CD14-positive monocyte (primary cell): ENCODE measurements around the gene HMOX1. TPM values are rescaled to one million over a fixed set of nuclear protein-coding genes. Genes with fewer than 3 reads are reported as not detected.
A peak's percentile ranks its signal among the peaks of the same experiment; 100 is the strongest.

Source experiments
- DNase-seq, 3 donors: peaks; one replicate each; pipeline ENCODE4 v3.0.0-alpha.2; 2011 to 2022
- H2AFZ ChIP-seq: 2 replicates; pipeline ENCODE4 v1.6.0; 2012; ENCODE audit warnings: mild to moderate bottlenecking, low read depth, low read length, inconsistent platforms; ENCODE audit not compliant: insufficient read depth, poor library complexity, severe bottlenecking
- H3K27ac ChIP-seq, 2 donors: 1 replicate in 1 of 2; 2 replicates in 1 of 2; pipeline ENCODE4 v1.5.1; 2012 to 2013; ENCODE audit warnings: low read length in 2 of 2, control low read depth in 1 of 2, inconsistent platforms in 1 of 2, low read depth in 1 of 2, mild to moderate bottlenecking in 1 of 2
- H3K27me3 ChIP-seq, 2 donors: one replicate each; pipeline versions ENCODE4 v1.6.0 to v1.6.1; 2011 to 2013; ENCODE audit warnings: low read length in 2 of 2; ENCODE audit not compliant: control insufficient read depth in 2 of 2, insufficient read depth in 2 of 2
- H3K36me3 ChIP-seq, 2 donors: replicated peaks in 1 of 2; 1 replicate in 1 of 2; 2 replicates in 1 of 2; pipeline versions ENCODE4 v1.5.1 to v1.6.1; 2012 to 2013; ENCODE audit warnings: low read length in 2 of 2, control low read depth in 1 of 2, inconsistent platforms in 1 of 2, mild to moderate bottlenecking in 1 of 2; ENCODE audit not compliant: insufficient read depth in 2 of 2, control insufficient read depth in 1 of 2
- H3K4me1 ChIP-seq, 2 donors: 1 replicate in 1 of 2; 2 replicates in 1 of 2; pipeline versions ENCODE4 v1.5.1 to v1.6.1; 2012 to 2013; ENCODE audit warnings: low read length in 2 of 2, control low read depth in 1 of 2, inconsistent platforms in 1 of 2, mild to moderate bottlenecking in 1 of 2, moderate library complexity in 1 of 2; ENCODE audit not compliant: insufficient read depth in 2 of 2, control insufficient read depth in 1 of 2
- H3K4me2 ChIP-seq: replicated peaks from 2 replicates; pipeline ENCODE3; 2012; ENCODE audit warnings: low read length, moderate library complexity, mild to moderate bottlenecking; ENCODE audit not compliant: poor library complexity, severe bottlenecking; ENCODE audit errors: extremely low read depth
- H3K4me3 ChIP-seq, 3 experiments: fragments of 200-600 bp in 1 of 3; sonication (generic) in 1 of 3; replicated peaks in 1 of 3; 1 replicate in 2 of 3; 2 replicates in 1 of 3; pipeline ENCODE4 v1.5.1; 2011 to 2013; ENCODE audit warnings: low read length in 3 of 3, mild to moderate bottlenecking in 3 of 3, control low read depth in 2 of 3, low read depth in 2 of 3, inconsistent platforms in 1 of 3, moderate library complexity in 1 of 3
- H3K79me2 ChIP-seq: 2 replicates; pipeline ENCODE4 v1.6.0; 2012; ENCODE audit warnings: mild to moderate bottlenecking, control low read depth, inconsistent platforms, low read length, moderate library complexity; ENCODE audit not compliant: insufficient read depth
- H3K9ac ChIP-seq: 2 replicates; pipeline ENCODE4 v1.6.0; 2017; ENCODE audit warnings: low read length, mild to moderate bottlenecking; ENCODE audit not compliant: insufficient read depth, poor library complexity, severe bottlenecking
- H3K9me3 ChIP-seq, 2 donors: replicated peaks in 1 of 2; 1 replicate in 1 of 2; 2 replicates in 1 of 2; pipeline versions ENCODE4 v1.5.1 to v1.6.1; 2012 to 2013; ENCODE audit warnings: low read length in 2 of 2, control low read depth in 1 of 2; ENCODE audit not compliant: control insufficient read depth in 1 of 2, insufficient read depth in 1 of 2
- H4K20me1 ChIP-seq: 2 replicates; pipeline ENCODE4 v1.6.0; 2012; ENCODE audit warnings: mild to moderate bottlenecking, low read length, control low read depth, moderate library complexity; ENCODE audit not compliant: insufficient read depth
- H3K27ac Mint-ChIP-seq, 7 donors: one replicate each; pipeline ENCODE4 v1.8.0; 2020; ENCODE audit warnings: mild to moderate bottlenecking in 7 of 7, mixed read lengths in 7 of 7, moderate library complexity in 6 of 7, inconsistent platforms in 2 of 7
- H3K27me3 Mint-ChIP-seq, 3 donors: one replicate each; pipeline ENCODE4 v1.8.0; 2021 to 2022; ENCODE audit warnings: low read depth in 3 of 3, mild to moderate bottlenecking in 3 of 3, mixed read lengths in 3 of 3, moderate library complexity in 3 of 3, inconsistent platforms in 1 of 3
- H3K36me3 Mint-ChIP-seq, 2 donors: one replicate each; pipeline ENCODE4 v1.8.0; 2020; ENCODE audit warnings: mixed read lengths in 2 of 2, inconsistent platforms in 1 of 2, mild to moderate bottlenecking in 1 of 2
- H3K4me1 Mint-ChIP-seq: one replicate; pipeline ENCODE4 v1.8.0; 2020; ENCODE audit warnings: mild to moderate bottlenecking, mixed read lengths
- H3K4me3 Mint-ChIP-seq, 2 donors: one replicate each; pipeline ENCODE4 v1.8.0; 2020; ENCODE audit warnings: mild to moderate bottlenecking in 2 of 2, mixed read lengths in 2 of 2, moderate library complexity in 1 of 2
- H3K9me3 Mint-ChIP-seq, 7 donors: one replicate each; pipeline ENCODE4 v1.8.0; 2020 to 2022; ENCODE audit warnings: mixed read lengths in 7 of 7, mild to moderate bottlenecking in 6 of 7, moderate library complexity in 6 of 7, inconsistent platforms in 2 of 7
- WGBS: methylation state at CpG from one replicate; pipeline ENCODE4 v1.1.5; 2013; ENCODE audit warnings: missing lambda C conversion rate; ENCODE audit not compliant: insufficient coverage; 5-methylcytosine and 5-hydroxymethylcytosine counted together
- intact Hi-C, 2 donors: fragments of 100-400 bp; cut with micrococcal nuclease; formaldehyde crosslinking; loops; one replicate each; pipeline versions ENCODE4 v1.15.0 to v1.15.1; 2023
- polyA plus RNA-seq, 3 donors: library from polyadenylated mRNA; depleted of rRNA in 1 of 3; unstranded in 2 of 3; stranded (reverse) in 1 of 3; fragments of 300-500 nt in 2 of 3; fragments of >200 nt in 1 of 3; fragmentation: Illumina TruSeq in 2 of 3; gene quantifications; 1 replicate in 2 of 3; 2 replicates in 1 of 3; pipeline ENCODE4 v1.2.3, GENCODE V29; 2012 to 2021
- TF ChIP-seq, protein P1 (sequence below): fragments of 200-600 bp; IDR thresholded peaks from one replicate; pipeline ENCODE4 v1.8.0; 2022; ENCODE audit warnings: antibody characterized with exemption, mild to moderate bottlenecking

The HMOX1 gene
- polyA plus RNA-seq, 3 donors = 180 to 233 (median 193) TPM

DNA sequence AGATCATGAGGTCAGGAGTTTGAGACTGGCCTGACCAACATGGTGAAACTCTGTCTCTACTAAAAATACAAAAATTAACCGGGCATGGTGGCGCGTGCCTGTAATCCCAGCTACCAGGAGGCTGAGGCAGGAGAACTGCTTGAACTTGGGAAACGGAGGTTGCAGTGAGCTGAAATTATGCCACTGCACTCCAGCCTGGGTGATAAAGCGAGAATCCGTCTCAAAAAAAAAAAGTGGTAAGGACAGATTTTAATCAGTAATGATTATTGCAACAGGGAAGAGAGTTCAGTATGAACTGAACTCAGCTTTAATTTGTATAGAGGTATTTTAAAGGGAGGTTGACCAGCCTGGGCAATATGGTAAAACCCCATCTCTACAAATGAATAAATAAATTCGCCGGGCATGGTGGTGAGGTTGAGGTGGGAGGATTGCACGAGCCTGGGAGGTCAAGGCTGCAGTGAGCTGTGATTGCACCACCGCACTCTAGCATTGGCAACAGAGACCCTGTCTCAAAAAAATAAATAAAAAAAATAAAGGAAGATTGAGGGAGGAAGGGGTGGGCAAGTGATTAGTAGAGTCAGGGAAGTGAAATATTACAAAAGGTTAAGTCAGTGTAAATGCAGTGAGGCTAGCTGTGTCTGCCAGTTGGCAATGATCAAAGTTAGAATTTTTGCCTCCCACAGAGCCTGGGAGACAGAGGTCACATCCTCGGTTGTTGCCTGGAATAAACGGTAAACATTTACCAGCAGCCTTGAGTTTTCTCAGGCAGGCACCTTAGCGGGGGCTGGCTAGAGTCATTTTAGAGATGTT is 16.4 kb downstream of the HMOX1 start:
- H4K20me1 ChIP-seq = peaks cover 2% of the 10 kb centered on the region
- no peaks in the 10 kb centered on the region for H3K9me3 ChIP-seq
- H3K9me3 Mint-ChIP-seq = no peaks in the 10 kb centered on the region
- H3K9ac ChIP-seq = no peak overlapping the region
- intact Hi-C loops = loop anchor here in 1 of 2 donors (5.0 kb wide), 1 partner anchor 45 kb away; no protein-coding TSS in a partner anchor
- peaks cover 28 to 38% of the 10 kb centered on the region in 2 donors for H3K36me3 Mint-ChIP-seq
- no peak overlapping the region for H3K4me2 ChIP-seq
- H3K27ac Mint-ChIP-seq = peak overlapping the region; percentile 93 to 98 (median 96)
- H3K4me1 ChIP-seq = peaks cover 35 to 57% of the 10 kb centered on the region in 2 donors
- H3K27ac ChIP-seq = peak overlapping the region; percentile 81 to 87
- H3K4me3 Mint-ChIP-seq = peak overlapping the region in 1 of 2 donors; percentile 60
- no peak overlapping the region for H2AFZ ChIP-seq
- no peaks in the 10 kb centered on the region for H3K27me3 ChIP-seq
- peaks cover 41% of the 10 kb centered on the region for H3K4me1 Mint-ChIP-seq
- peaks cover 19 to 28% of the 10 kb centered on the region in 2 donors for H3K36me3 ChIP-seq
- TF ChIP-seq, protein P1, sequence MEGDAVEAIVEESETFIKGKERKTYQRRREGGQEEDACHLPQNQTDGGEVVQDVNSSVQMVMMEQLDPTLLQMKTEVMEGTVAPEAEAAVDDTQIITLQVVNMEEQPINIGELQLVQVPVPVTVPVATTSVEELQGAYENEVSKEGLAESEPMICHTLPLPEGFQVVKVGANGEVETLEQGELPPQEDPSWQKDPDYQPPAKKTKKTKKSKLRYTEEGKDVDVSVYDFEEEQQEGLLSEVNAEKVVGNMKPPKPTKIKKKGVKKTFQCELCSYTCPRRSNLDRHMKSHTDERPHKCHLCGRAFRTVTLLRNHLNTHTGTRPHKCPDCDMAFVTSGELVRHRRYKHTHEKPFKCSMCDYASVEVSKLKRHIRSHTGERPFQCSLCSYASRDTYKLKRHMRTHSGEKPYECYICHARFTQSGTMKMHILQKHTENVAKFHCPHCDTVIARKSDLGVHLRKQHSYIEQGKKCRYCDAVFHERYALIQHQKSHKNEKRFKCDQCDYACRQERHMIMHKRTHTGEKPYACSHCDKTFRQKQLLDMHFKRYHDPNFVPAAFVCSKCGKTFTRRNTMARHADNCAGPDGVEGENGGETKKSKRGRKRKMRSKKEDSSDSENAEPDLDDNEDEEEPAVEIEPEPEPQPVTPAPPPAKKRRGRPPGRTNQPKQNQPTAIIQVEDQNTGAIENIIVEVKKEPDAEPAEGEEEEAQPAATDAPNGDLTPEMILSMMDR = no peak
- peaks cover 32% of the 10 kb centered on the region for H3K79me2 ChIP-seq
- DNase-seq = peak in 1 of 3 donors; percentile 22
- H3K27me3 Mint-ChIP-seq = peaks cover 0 to 1% (median 0%) of the 10 kb centered on the region in 3 donors
- 54% methylated on average over 3 of the region's 13 CpGs for WGBS
- no peak overlapping the region for H3K4me3 ChIP-seq

DNA sequence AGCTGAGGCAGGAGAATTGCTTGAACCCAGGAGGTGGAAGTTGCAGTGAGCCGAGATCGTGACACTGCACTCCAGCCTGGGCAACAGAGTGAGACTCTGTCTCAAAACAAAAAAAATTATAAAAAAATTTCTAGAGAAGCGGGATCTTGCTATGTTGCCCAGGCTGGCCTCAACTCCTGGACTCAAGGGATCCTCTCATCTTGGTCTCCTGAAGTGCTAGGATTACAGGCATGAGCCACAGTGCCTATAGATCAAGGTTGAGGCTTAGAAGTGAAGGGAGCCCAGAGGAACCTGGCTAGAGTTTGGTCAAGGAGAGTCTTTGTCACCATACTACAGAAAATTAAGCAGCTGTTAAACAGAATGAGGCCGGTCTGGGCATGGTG is 17.7 kb downstream of the HMOX1 start:
- no peak overlapping the region for H3K4me3 Mint-ChIP-seq
- Histone ChIP-seq H3K27ac (no peak overlapping the region), H3K4me3 (no peak overlapping the region), H3K9ac (no peak overlapping the region), H3K4me1 (peaks cover 35 to 62% of the 10 kb centered on the region in 2 donors), H2AFZ (no peak overlapping the region), H4K20me1 (no peaks in the 10 kb centered on the region), H3K79me2 (peaks cover 45% of the 10 kb centered on the region), H3K36me3 (peaks cover 9 to 25% of the 10 kb centered on the region in 2 donors), H3K9me3 (no peaks in the 10 kb centered on the region), H3K4me2 (no peak overlapping the region), H3K27me3 (no peaks in the 10 kb centered on the region)
- peak overlapping the region; percentile 27 to 97 (median 76) for H3K27ac Mint-ChIP-seq
- H3K36me3 Mint-ChIP-seq = peaks cover 21 to 34% of the 10 kb centered on the region in 2 donors
- H3K4me1 Mint-ChIP-seq = peaks cover 47% of the 10 kb centered on the region
- peaks cover 0 to 1% (median 0%) of the 10 kb centered on the region in 3 donors for H3K27me3 Mint-ChIP-seq
- 92% methylated on average over 2 of the region's 4 CpGs for WGBS
- no peak for DNase-seq
- intact Hi-C loops = loop anchor here in 1 of 2 donors (5.0 kb wide), 1 partner anchor 46 kb away; no protein-coding TSS in a partner anchor
- no peaks in the 10 kb centered on the region for H3K9me3 Mint-ChIP-seq
- TF ChIP-seq, protein P1 = no peak
